ENCODE results near the gene BMPER.
"Not testable (repeated sequence)": the region's sequence is repeated elsewhere in the genome, so short reads cannot be mapped to it uniquely, and the experiment has no call there.

BMPER gene

DNA sequence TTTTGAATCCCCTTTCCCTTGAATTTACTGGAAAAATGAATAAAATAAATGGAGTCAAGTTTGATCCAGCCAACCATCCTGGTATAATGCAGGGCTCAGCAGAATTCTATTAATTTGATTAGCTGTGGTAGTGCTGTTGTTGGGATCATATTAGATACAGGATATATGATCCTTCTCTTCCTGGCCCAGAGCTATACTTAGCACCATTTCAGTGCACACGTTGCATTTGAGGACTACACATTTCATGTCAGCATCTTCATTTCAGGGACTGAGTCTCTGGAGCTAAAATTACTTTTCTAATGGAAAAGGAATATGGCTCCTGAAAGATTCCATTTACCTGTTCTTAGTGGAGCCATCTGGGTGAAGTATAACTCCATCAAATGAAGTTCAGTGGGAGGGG is 240.3 kb downstream of the BMPER start:
- Mint-ChIP-seq H3K9me3 (no peaks in the 10 kb centered on the region), H3K27me3 (no peaks in the 10 kb centered on the region), H3K27ac (no peak overlapping the region), H3K4me1 (no peaks in the 10 kb centered on the region), H3K4me3 (no peak overlapping the region)
- DNase-seq: no peak
- no peak for ATAC-seq

DNA sequence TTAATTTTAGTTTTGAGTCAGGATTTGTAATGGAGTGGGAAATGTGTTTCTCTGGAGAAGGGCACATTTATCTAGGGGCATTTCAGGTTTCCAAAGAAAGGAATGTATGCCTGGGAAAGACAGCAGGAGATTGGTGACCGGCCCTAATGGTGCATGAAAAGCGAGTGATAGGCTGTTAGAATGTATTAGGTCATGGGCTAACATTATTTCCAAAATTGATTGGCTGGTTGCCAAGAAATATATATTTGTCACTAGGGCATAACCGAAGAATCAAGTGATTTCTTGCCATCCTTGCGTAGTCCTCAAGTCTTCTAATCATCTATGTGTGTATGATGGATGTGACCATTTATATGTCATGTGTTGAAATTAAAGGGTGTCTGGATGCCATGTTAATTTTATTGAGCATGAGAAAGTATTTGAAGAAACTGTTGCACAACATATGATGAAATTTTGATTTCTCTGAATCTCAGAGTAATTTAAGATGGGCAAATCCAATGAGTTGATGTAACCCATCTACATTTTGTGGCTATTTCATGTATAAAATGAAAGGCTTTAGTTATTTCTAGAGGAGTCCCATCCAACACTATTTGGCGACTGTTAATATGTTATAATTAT is 248.4 kb downstream of the BMPER start:
- Mint-ChIP-seq H3K9me3 (peaks cover 3 to 6% of the 10 kb centered on the region in 2 donors), H3K4me1 (no peaks in the 10 kb centered on the region), H3K4me3 (no peak overlapping the region), H3K27ac (no peak overlapping the region), H3K27me3 (no peaks in the 10 kb centered on the region)
- DNase-seq: no peak
- no peak for ATAC-seq

DNA sequence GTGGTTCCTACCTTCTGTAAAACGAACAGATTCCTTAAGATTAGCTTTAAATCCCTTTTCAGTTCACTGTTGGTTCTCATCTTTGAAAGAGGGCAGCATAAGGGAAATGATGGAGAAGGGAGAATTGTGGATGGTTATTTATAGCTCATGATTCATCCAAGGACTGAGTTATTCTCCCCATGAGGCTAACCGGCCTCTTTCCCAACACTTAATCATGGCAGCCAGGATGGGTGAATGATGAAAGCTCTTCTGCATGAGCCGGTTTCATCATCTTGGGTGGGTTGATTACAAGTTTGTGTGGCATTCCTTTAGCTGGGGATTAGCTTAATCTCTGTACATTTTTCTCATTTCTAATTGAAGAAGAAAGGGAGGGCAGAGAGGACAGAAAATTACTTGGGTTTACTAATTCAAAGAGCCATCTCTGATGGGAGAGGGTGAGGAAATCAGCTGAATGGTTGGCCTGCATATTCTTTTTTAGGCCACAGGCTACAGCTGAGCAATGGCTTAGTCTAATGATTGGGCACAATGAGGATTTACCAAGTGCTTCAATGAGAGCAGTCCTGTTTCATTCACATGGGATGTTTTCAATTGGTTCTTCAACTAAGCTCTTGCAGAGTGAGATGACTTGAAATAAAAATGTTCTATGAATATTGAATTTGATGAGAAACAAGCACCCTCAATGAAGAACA is 250.0 kb downstream of the BMPER start:
- ATAC-seq (no peak), DNase-seq (no peak)
- H3K4me3 Mint-ChIP-seq: no peak overlapping the region
- peaks cover 3 to 6% of the 10 kb centered on the region in 2 donors for H3K9me3 Mint-ChIP-seq
- H3K4me1 Mint-ChIP-seq: no peaks in the 10 kb centered on the region
- no peak overlapping the region for H3K27ac Mint-ChIP-seq
- no peaks in the 10 kb centered on the region for H3K27me3 Mint-ChIP-seq

DNA sequence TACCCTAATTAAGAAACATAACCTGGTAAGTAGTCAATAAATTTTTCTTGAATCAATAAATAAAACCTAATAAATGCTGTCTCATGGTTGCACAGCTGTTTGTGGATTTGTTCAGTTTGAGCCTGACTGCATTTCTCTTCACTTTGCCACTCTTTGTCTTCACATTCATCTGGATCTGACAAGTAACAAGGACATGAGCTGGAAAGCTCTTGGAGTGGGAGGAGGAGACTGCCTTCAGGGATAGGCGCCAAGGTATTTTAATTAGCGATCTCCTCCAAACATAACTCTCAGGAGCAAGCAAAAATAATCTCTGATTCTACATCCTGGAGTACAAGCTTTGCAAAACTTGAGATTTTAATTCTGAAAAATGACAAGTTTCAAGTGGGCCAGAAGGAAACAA is 251.0 kb downstream of the BMPER start:
- no peak for DNase-seq
- H3K4me3 Mint-ChIP-seq: no peak overlapping the region
- H3K27me3 Mint-ChIP-seq: no peaks in the 10 kb centered on the region
- no peaks in the 10 kb centered on the region for H3K4me1 Mint-ChIP-seq
- H3K9me3 Mint-ChIP-seq: peaks cover 3 to 6% of the 10 kb centered on the region in 2 donors
- H3K27ac Mint-ChIP-seq: no peak overlapping the region
- no peak for ATAC-seq

DNA sequence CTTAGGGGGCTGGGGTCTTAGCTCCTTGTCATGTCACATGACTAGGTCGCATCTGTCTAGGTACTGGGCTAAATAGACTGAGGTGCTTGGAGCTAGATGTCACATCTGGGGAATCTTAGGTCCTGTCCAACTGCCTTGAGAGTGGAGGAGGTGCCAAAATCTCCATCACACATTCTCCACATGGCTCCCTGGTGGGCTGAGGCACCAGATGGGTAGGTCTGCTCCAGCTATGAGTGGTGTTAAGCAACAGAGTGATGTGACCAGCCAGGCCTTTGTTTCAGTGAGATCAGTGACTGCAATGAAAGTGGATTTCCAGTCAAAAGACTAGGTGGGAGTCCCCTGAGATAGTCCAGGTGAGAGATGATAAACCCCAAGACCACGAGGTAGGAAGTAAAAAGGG is 251.8 kb downstream of the BMPER start:
- ATAC-seq (no peak), DNase-seq (no peak)
- H3K4me3 Mint-ChIP-seq: no peak overlapping the region
- H3K27ac Mint-ChIP-seq: no peak overlapping the region
- no peaks in the 10 kb centered on the region for H3K4me1 Mint-ChIP-seq
- peaks cover 3 to 6% of the 10 kb centered on the region in 2 donors for H3K9me3 Mint-ChIP-seq
- H3K27me3 Mint-ChIP-seq: no peaks in the 10 kb centered on the region

DNA sequence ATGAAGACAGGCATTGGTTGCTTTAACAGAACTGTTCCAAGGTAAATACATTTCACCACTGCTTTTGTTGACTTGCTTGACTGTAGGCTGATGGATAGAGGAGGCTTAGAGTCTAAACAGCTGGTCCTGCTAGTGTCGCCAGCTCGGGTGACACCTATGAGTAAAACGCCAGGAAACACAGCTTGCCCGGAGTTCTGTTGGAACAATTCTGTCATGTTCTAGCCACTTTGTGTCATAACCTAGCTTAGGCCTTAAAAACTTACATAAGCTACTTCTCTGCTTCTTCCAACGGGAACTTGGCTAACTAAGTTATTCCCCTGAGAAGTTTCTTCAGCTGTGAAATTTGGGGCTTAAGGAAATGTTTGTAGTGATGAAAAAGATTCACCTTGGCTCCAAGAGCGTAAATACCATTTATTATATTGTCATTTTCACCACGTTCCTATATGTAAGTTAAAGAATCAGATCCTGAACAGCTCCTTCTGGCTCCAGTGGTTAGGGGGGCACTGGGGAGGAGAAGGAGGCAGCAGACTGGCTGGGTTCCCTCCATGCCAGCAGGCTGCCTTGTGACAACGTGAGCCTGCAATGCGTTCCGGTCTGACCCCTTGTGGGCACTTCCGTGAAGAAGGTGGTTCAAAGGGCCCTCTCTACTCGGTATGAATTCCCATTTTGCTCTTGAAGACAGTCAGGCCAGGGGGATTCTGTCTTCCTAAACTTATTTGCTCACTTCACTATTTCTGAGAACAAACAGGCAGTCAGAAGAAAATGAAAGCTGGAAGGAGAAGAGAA is 253.2 kb downstream of the BMPER start:
- ATAC-seq: no peak
- no peak overlapping the region for H3K4me3 Mint-ChIP-seq
- no peak overlapping the region for H3K27ac Mint-ChIP-seq
- no peaks in the 10 kb centered on the region for H3K27me3 Mint-ChIP-seq
- DNase-seq: no peak
- peaks cover 3 to 6% of the 10 kb centered on the region in 2 donors for H3K9me3 Mint-ChIP-seq
- no peaks in the 10 kb centered on the region for H3K4me1 Mint-ChIP-seq

DNA sequence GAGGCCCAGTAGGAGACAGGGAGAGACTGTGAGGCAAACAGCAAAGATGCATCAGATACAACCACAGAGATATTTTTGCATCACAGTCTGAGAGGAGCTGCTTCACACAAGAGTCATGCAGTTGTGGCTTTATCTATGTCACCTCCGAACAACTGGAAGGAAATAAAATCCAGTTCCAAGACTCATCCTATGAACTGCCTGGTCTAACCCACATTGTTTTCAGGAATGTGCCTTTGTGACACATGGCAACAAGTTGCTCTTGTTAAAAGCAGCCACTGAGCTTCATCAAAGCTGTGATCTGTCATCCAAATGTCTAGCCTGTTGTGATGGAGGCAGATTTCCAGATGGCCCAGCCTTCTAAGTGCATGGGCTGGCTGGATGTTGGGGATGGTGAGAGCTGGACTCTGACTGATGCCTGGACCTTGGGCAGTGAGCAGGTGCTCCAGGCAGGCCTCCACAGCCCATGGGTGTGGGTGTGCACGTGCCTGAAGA is 255.0 kb downstream of the BMPER start:
- no peak overlapping the region for H3K4me3 Mint-ChIP-seq
- no peak for ATAC-seq
- H3K9me3 Mint-ChIP-seq: peaks cover 9 to 12% of the 10 kb centered on the region in 2 donors
- H3K27ac Mint-ChIP-seq: no peak overlapping the region
- H3K4me1 Mint-ChIP-seq: no peaks in the 10 kb centered on the region
- no peak for DNase-seq
- H3K27me3 Mint-ChIP-seq: no peaks in the 10 kb centered on the region

DNA sequence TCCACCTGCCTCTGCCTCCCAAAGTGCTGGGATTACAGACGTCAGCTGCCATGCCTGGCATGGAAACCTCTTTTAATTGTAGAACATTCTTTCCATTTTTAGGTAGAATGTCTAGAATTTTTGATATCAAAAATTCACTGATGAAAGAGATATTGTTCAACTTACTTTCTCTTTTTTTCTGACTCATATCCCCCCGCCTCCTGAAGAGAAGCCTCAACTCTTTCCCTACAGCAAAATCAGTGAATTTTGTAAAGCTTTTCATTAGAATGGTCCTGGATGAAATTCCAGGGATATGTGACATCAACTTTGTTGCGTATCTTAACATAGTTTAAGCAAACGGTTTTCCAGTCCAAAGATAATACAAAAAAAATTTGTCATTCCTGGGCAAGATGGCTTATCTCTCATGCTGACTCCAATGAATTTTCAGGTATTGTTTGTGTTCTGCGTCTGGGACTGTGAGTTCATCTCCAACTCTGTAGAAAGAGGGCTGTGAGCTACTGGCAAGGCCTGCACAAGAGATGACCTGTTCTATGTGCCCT is 256.8 kb downstream of the BMPER start:
- Mint-ChIP-seq H3K9me3 (peaks cover 6 to 11% of the 10 kb centered on the region in 2 donors), H3K27ac (no peak overlapping the region), H3K27me3 (no peaks in the 10 kb centered on the region), H3K4me1 (no peaks in the 10 kb centered on the region), H3K4me3 (no peak overlapping the region)
- no peak for DNase-seq
- no peak for ATAC-seq

DNA sequence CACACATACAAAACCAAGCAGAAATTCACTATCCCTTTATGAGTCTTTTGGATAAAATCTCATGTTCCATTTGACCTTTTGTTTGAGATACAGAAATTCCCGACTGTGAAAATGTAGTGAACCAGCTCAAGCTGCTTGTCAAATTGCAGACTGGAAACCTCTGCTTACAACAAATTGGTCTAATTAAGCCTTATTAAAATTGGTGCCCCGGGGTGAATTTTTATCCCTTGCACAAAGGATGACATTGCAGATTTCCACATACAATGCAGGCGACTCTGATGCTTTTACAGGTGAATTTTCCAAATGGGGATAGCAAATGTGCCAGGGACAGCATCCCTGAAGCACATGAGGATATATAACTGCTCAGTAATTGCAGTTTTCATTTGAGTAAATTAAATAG is 257.3 kb downstream of the BMPER start:
- Mint-ChIP-seq H3K9me3 (peaks cover 6 to 7% of the 10 kb centered on the region in 2 donors), H3K27me3 (no peaks in the 10 kb centered on the region)

DNA sequence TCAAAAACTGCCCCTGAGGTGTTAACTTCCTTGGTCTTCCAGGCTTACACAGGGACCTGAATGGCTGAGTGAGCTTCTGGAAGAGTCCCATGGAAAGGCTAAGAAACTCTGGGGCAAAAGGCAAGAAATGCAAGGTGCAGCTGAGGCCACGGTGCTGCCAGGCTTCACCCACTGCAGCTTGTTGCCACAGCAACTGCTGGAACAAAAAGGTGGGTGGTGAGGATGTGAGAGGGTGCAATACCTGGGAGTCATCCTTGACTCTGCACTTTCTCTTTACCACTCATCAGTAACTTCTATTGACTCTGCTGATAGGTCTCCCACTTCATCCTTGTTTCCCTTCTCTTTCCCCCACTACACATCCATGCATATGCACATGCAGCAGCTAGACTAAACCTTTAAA is 258.6 kb downstream of the BMPER start:
- Mint-ChIP-seq H3K27ac (no peak overlapping the region), H3K4me3 (no peak overlapping the region), H3K27me3 (no peaks in the 10 kb centered on the region), H3K4me1 (no peaks in the 10 kb centered on the region), H3K9me3 (peaks cover 6 to 14% of the 10 kb centered on the region in 2 donors)
- no peak for DNase-seq
- no peak for ATAC-seq

More for the DNA sequence above, 257.3 kb downstream of the BMPER start:
- Mint-ChIP-seq H3K4me3 (no peak overlapping the region), H3K27ac (no peak overlapping the region), H3K4me1 (no peaks in the 10 kb centered on the region)
- ATAC-seq (no peak), DNase-seq (no peak)

DNA sequence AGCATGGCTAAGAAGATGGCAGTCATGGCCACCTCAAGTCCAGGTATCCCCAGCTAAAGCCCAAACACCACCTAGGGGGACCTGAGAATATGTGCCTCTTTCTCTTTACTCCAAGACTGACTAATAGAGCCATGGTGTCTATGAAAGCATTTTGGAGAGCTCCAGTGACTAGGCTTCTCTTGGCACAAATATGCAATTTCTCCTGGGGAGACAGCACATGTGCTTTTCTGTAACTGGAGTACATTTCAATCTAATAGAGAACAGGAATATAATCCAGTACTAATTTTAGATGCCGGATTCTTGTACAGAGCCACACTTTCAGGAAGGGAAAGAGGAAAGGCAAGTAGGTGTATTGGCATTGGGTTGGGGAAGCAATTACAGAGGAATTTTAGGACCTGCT is 260.1 kb downstream of the BMPER start:
- peaks cover 6 to 14% of the 10 kb centered on the region in 2 donors for H3K9me3 Mint-ChIP-seq
- no peak overlapping the region for H3K27ac Mint-ChIP-seq
- DNase-seq: no peak
- ATAC-seq: no peak
- H3K4me1 Mint-ChIP-seq: no peaks in the 10 kb centered on the region
- H3K4me3 Mint-ChIP-seq: no peak overlapping the region
- no peaks in the 10 kb centered on the region for H3K27me3 Mint-ChIP-seq

DNA sequence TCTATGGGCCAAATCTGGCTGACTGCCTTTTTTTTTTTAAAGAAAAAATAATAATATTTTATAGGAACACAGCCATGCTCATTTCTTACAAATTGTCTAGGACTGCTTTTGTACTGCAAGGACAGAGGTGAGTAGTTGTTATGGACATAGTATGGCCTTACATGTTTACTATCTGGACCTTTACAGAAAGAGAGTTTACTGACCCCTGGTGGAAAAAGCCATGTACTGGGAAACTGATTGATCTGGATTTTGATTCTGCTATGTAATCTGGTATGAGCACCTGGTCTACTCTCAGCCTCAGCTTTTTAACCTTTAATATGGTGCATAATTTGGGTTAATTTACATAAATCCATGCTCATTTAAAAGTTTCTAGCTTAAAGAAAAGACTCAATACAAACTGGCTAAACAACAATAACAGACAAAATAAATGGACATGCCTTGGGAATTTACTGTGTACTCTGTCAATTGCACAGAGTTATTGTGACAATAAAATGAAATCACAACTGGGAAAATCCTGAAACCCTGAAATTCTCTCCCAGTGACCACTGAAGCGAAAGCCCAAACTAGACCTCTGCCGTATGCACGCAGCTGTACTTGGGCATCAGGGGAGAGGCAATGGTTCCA is 260.7 kb downstream of the BMPER start:
- H3K27ac Mint-ChIP-seq: no peak overlapping the region
- DNase-seq (no peak), ATAC-seq (no peak)
- no peaks in the 10 kb centered on the region for H3K27me3 Mint-ChIP-seq
- H3K9me3 Mint-ChIP-seq: peaks cover 6 to 14% of the 10 kb centered on the region in 2 donors
- H3K4me3 Mint-ChIP-seq: no peak overlapping the region
- H3K4me1 Mint-ChIP-seq: no peaks in the 10 kb centered on the region

DNA sequence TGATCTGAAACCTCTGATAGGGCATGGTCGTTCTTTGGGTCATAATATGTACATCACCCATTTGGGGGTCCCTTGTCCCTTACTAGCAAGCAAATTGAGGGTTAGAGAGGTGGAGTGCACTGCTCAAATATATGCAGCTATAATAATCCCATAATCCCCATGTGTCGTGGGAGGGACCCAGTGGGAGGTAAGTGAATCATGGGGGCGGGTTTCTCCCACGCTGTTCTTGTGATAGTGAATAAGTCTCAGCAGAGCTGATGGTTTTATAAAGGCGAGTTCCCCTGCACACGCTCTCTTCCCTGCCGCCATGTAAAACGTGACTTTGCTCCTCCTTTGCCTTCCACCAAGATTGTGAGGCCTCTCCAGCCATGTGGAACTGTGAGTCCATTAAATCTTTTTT is 262.7 kb downstream of the BMPER start:
- Mint-ChIP-seq H3K27ac (no peak overlapping the region), H3K27me3 (no peaks in the 10 kb centered on the region), H3K9me3 (peaks cover 6 to 14% of the 10 kb centered on the region in 2 donors), H3K4me3 (no peak overlapping the region), H3K4me1 (no peaks in the 10 kb centered on the region)
- ATAC-seq (no peak), DNase-seq (no peak)

DNA sequence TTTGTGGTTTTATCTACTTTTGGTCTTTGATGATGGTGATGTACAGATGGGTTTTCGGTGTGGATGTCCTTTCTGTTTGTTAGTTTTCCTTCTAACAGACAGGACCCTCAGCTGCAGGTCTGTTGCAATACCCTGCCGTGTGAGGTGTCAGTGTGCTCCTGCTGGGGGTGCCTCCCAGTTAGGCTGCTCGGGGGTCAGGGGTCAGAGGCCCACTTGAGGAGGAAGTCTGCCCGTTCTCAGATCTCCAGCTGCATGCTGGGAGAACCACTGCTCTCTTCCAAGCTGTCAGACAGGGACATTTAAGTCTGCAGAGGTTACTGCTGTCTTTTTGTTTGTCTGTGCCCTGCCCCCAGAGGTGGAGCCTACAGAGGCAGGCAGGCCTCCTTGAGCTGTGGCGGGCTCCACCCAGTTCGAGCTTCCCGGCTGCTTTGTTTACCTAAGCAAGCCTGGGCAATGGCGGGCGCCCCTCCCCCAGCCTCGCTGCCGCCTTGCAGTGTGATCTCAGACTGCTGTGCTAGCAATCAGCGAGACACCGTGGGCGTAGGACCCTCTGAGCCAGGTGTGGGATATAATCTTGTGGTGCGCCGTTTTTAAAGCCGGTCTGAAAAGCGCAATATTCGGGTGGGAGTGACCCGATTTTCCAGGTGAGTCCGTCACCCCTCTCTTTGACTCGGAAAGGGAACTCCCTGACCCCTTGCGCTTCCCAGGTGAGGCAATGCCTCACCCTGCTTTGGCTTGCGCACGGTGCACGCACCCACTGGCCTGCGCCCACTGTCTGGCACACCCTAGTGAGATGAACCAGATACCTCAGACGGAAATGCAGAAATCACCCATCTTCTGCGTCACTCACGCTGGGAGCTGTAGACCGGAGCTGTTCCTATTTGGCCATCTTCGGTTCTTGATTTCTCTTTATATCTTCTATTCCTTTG is 269.6 kb downstream of the BMPER start:
- not testable (repeated sequence) for H3K4me1 Mint-ChIP-seq, H3K27me3 Mint-ChIP-seq, DNase-seq, H3K27ac Mint-ChIP-seq, ATAC-seq, H3K4me3 Mint-ChIP-seq
- H3K9me3 Mint-ChIP-seq: peaks cover 5 to 16% of the 10 kb centered on the region in 2 donors

All from stimulated activated naive CD8-positive, alpha-beta T cell treated with anti-CD3 and anti-CD28 coated beads, Interleukin-15, amount 100 ng/mL, for 72 hours (primary cell).